Suprapubic skin (tissue), 3 donors: Measurements from ENCODE around the gene KIAA1755.
A peak's percentile ranks its signal among the peaks of the same experiment; 100 is the strongest.

Source experiments
- CTCF ChIP-seq, 2 donors: fragments of 200-600 bp in 1 of 2; fragments of 450-650 bp in 1 of 2; sonication (generic) in 1 of 2; IDR thresholded peaks; one replicate each; pipeline ENCODE4 v1.5.1; 2016 to 2019; ENCODE audit warnings: antibody characterized with exemption in 2 of 2, mild to moderate bottlenecking in 1 of 2, moderate library complexity in 1 of 2
- POLR2A ChIP-seq, 2 donors: fragments of 450-650 bp; IDR thresholded peaks; one replicate each; pipeline ENCODE4 v1.6.1; 2017; ENCODE audit warnings: antibody characterized with exemption in 2 of 2, mild to moderate bottlenecking in 2 of 2, moderate library complexity in 2 of 2

- TF ChIP-seq CTCF (IDR thresholded peaks at IDR 0.05) = peak; percentile 61 to 81
- TF ChIP-seq POLR2A (IDR thresholded peaks at IDR 0.05) = no peak
These were observed 39.4 kb downstream of the KIAA1755 start for GRCh38 chr20:38221119-38221589.
